Measurements from ENCODE around the gene PAQR7.
"Not testable (repeated sequence)": the region's sequence is repeated elsewhere in the genome, so short reads cannot be mapped to it uniquely, and the experiment has no call there.

GRCh38 chr1:25839808-25840207 is 35.7 kb downstream of the PAQR7 start:
- TF ChIP-seq, protein P1, sequence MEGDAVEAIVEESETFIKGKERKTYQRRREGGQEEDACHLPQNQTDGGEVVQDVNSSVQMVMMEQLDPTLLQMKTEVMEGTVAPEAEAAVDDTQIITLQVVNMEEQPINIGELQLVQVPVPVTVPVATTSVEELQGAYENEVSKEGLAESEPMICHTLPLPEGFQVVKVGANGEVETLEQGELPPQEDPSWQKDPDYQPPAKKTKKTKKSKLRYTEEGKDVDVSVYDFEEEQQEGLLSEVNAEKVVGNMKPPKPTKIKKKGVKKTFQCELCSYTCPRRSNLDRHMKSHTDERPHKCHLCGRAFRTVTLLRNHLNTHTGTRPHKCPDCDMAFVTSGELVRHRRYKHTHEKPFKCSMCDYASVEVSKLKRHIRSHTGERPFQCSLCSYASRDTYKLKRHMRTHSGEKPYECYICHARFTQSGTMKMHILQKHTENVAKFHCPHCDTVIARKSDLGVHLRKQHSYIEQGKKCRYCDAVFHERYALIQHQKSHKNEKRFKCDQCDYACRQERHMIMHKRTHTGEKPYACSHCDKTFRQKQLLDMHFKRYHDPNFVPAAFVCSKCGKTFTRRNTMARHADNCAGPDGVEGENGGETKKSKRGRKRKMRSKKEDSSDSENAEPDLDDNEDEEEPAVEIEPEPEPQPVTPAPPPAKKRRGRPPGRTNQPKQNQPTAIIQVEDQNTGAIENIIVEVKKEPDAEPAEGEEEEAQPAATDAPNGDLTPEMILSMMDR (IDR thresholded peaks at IDR 0.05; ENCODE audit: insufficient read depth, low read length, poor library complexity, severe bottlenecking), result not testable (repeated sequence)
- TF ChIP-seq EZH2phosphoT487 (conservative IDR thresholded peaks at IDR 0.05; ENCODE audit: low read length), result not testable (repeated sequence)
